DOHH2 (cell line): Measurements from ENCODE around the gene HCK.

Experiments
- EZH2phosphoT487 ChIP-seq: fragments of 200-600 bp; sonication (generic); IDR thresholded peaks from 2 replicates; pipeline ENCODE4 v1.6.1; 2017; ENCODE audit warnings: borderline replicate concordance, mild to moderate bottlenecking, antibody characterized with exemption, low read length, moderate library complexity, mixed read lengths
- TF ChIP-seq, protein P1 (sequence below): fragments of 200-600 bp; sonication (generic); IDR thresholded peaks from one replicate; pipeline ENCODE4 v1.5.1; 2014; ENCODE audit warnings: antibody characterized with exemption, mild to moderate bottlenecking, low read depth, low read length; ENCODE audit not compliant: poor library complexity, severe bottlenecking

DNA sequence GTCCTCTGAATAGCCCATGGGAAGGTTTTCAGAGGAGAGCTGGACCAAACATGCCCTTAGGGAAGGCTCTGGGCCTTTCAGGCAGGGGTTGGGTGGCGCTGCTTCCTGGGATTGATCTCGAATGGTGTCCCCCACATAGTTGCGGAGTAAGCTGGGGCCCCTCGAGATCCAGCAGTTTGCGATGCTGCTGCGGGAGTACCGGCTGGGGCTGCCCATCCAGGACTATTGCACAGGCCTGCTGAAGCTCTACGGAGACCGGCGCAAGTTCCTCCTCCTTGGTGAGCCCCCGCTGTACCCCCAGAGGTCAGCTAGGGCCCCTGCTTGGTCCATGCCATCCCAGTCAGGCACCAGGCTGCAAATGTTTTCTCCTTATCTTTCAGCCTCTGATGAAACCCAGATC is 22.5 kb upstream of the HCK start:
- TF ChIP-seq, protein P1, sequence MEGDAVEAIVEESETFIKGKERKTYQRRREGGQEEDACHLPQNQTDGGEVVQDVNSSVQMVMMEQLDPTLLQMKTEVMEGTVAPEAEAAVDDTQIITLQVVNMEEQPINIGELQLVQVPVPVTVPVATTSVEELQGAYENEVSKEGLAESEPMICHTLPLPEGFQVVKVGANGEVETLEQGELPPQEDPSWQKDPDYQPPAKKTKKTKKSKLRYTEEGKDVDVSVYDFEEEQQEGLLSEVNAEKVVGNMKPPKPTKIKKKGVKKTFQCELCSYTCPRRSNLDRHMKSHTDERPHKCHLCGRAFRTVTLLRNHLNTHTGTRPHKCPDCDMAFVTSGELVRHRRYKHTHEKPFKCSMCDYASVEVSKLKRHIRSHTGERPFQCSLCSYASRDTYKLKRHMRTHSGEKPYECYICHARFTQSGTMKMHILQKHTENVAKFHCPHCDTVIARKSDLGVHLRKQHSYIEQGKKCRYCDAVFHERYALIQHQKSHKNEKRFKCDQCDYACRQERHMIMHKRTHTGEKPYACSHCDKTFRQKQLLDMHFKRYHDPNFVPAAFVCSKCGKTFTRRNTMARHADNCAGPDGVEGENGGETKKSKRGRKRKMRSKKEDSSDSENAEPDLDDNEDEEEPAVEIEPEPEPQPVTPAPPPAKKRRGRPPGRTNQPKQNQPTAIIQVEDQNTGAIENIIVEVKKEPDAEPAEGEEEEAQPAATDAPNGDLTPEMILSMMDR = no peak
- no peak for TF ChIP-seq EZH2phosphoT487
